SK-N-DZ (cell line): Measurements from ENCODE around the gene PSMA2. TPM values are rescaled to one million over a fixed set of nuclear protein-coding genes. Genes with fewer than 3 reads are reported as not detected.

Experiments
- DNase-seq: peaks from one replicate; pipeline ENCODE4 v3.0.0-alpha.2; 2015; ENCODE audit warnings: low spot score
- polyA plus RNA-seq, 2 experiments: library from polyadenylated mRNA; depleted of rRNA; stranded (reverse); fragments of >200 nt; gene quantifications; 2 replicates each; pipeline ENCODE4 v1.2.3, GENCODE V29; 2014

PSMA2 gene
- 303 and 304 TPM in 2 replicates for polyA plus RNA-seq (2014; cell fraction: cytosol; rRNA removed)
- 129 and 240 TPM in 2 replicates for polyA plus RNA-seq (2014; cell fraction: nucleus; rRNA removed)

DNA sequence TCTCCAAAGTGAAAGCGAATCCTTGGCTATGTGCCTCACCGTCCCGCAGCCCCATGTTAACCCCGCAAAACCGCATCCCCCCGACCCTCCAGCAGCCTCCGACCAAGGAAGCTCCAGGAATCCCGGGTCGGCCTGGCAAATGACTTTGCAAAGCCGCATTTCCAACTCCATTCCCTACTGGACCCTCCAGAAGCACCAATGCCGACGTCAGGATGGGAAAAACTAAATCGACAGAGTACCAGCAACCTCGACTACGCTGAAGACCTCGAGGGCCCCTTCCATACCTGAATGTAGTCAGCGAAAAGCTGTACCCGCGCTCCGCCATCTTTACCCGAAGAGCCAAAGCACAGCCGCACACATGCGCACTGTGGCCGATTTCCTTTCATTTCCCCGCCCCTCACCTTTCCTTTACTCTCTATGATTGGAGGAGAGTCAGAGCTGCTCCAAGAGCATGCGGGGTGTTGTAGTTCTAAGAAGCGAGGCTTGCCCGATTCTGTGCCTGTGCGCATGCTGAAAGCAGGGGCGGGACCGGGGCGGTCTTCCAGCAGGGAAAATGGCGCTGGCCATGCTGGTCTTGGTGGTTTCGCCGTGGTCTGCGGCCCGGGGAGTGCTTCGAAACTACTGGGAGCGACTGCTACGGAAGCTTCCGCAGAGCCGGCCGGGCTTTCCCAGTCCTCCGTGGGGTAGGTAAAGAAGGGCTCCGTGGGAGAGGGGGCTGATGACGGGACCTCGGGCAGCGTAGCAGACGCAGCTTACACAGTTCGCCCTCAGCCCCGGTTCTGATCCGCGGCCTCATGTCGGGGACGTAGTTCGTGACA is at the start of gene PSMA2, which contains the start of gene MRPL32:
Gene PSMA2, minus strand, starts transcription at position 341 of the 818 bp plus-strand sequence. Its CDS starts 16 bp downstream, at position 325.
Gene MRPL32, plus strand, starts transcription at position 543 of the 818 bp plus-strand sequence. Its CDS starts 11 bp downstream, at position 554.
- DNase-seq: peak; percentile 98

DNA sequence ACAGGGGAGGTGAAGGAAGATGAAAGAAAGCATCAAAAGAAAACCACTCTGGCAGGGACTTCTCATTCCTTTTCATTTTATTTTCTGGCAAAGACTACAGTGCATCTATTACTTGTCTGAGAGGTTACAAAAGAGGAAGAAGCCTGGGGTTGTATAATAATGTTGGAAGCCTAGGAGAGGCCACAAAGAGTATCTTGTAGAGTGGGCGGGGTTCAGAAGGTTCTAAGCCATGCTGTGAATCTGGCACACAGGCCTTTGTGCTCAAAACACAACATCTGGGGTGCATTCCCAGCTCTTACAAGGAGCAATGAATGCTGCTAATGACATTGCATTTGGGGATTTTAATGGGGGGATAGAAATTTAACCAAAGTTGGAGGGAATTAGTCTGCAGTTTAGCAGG is 49.6 kb upstream of the PSMA2 start:
- DNase-seq: no peak

DNA sequence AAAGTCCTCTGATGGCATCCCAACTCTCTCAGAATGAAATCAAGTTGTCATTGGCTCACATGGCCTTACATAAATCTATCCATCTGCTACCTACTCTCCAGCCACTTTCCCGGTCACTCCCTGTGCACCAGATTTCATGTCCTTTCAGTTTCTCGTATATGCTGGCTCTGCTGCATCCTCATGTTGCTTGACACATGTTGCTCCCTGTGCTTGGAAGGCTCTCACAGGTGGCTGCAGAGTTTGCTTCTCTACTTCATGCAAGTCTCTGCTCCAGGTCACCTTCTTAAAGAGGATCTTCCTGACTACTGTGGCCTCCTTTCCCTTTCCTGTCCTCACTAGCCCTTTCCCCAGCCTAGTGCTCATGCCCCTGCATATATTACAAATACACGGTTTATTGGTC is 48.5 kb upstream of the PSMA2 start:
- DNase-seq: no peak

DNA sequence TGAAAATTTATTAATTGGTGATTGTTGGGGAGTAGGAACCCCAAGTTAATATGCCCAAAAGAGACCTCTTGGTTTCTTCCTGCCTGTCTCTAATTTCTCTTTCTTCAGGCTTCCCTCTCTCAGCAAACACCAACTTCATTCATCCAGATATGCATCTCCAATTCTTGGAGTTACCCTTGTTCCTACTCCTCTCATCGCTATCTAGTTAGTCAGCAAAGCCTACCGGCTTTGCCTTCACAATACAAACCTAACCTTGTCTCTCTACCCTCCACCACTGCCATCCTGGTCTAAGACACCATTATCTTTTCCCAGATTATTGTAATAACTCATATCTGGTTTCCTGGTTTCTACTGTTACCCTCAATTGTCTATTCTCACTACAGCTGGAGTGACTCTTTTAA is 48.1 kb upstream of the PSMA2 start:
- DNase-seq: no peak

DNA sequence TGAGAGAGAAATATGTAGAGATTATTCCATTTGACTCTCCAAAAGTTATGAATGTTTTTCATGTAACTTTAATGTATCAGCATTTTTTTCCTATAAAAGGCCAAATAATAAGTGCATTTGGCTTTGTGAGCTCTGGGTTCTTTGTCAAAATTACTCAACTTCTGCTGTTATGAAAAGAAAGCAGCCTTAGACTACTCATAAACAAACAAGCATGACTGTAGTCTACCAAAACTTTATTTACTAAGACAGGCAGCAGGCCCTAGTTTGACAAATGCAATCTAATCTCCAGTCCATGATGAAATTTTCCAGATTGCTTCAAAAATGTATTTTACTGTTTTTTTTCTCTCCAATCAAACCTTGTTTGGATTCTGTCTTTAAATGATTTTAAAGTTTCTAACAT is 46.5 kb upstream of the PSMA2 start:
- peak; percentile 27 for DNase-seq

DNA sequence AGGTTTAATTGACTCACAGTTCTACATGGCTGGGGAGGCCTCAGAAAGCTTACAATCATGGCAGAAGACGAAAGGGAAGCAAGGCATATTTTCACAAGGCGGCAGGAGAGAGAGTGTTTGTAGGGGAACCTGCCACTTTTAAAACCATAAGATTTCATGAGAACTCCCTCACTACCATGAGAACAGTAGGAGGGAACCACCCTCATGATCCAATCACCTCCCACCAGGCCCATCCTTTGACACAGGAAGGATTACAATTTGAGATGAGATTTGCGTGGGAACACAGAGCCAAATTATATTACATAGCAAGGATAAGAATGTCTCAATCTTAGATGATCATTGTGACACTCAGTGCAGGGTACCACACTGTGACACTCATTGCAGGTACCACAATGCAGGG is 44.4 kb upstream of the PSMA2 start:
- DNase-seq: no peak

DNA sequence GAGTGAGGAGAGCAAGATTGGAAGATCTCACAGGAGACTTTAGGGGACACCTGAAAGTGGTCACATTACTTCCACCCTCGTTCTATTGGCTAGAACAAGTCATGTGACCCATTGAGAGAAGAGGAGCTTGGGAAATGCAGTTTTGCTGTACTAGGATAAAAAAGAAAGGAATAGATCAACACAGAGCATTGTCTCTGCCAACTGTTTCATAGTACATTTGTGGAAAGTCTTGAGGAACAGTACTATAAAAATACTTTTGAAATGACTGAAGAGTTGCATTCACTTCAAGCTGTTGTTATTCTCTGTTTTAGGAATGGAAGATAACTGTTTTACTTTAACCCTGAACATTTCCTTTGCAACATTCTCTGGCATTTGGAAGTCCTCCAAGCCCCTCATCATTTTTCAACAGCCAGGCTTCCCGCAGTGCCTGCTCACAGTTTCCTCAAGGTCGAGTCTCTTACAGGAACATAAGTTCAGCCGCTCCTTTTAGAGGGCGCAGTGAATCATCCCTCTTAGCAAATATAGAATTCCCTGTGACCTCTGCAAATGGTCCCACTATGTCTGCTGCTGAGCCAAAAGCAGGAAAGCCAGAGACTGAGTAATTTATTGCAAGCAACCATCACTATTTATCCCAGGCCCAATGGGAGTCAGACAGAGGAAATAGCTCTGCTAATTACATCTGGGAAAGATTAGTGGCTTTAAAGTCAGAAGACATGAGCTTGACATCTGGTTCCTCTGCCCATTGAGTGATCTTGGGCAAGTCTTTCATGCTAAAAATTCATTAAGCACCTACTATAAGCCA is 40.9 kb upstream of the PSMA2 start:
- DNase-seq: peak; percentile 47

DNA sequence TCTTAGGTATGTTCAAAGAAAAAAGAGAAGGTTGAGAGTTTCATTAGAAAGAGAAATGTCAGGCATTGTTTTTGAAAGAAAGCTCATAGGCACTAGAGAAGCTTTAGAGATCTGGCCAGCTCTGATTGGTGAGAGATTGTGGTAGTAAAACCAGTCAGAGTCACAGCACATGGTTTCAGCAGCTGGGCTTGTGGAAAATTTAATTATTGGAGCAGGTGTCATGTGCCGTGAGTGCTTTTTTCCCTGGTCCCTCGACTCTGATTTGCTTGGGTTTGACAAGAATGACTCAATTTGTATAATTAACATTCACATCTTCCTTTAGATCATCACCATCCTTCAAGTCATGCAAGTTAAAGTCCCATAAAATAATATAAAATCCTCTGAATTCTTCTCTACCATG is 35.4 kb upstream of the PSMA2 start:
- peak; percentile 87 for DNase-seq

DNA sequence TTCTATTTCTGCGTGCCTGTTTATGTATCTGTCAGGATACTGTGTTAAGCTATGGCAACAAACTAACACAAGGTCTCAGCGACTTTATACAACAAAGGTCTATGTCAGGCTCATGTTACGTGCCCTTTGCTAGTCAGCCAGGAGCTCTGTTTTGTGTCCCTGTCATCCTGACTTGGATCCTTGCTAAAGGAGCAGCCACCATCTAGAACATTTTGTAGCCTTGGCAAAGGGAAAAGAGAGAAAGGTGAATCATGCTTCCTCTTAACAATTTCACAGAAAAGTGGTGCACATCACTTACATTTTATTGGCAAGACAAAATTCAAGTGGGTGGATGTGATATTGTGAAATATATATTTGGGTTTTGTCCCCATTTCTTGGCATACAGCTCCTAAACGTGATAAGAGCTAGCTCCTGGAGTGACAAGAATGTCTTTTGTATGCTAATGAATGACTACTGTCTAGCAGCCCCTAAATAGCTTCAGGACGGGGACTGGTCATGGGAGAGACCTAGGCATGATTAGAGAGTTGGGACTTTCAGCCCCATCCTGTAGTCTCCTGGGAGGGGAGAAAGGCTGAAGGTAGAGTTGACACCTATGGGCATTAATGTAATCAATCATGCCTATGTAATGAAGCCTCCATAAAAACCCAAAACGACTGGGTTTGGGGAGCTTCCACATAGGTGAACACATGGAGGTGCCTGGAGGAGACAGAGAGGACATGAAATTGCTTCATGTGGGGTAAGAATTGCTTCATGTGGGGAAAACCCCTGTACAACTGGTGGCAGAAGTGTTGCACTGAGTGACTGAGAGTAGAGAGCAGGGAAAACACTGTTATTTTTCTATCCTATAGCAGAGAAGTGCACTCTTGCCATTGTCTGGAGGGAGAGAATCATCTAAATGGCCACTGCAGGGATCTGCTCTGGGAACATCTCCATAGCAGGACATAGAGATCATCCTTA is 33.2 kb upstream of the PSMA2 start:
- peak; percentile 71 for DNase-seq

DNA sequence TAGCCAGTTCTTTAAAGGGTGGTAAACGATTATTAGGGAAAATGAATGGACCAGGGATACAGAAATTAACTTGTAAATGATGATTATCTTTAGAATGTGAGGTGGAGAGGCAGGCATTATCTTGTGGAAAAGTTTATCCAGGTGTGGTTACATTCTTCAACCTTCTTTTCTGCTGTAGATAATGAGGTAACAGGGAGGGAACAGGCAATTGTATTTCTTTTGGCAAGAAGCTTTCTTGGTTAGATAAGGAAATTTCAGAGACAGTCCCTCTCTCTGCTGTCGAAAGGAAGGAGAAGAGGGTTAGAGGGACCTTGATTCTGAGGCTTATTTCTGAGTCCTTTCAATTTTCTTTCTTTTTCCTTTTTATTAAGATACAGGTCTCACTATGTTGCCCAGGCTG is 32.3 kb upstream of the PSMA2 start:
- no peak for DNase-seq

DNA sequence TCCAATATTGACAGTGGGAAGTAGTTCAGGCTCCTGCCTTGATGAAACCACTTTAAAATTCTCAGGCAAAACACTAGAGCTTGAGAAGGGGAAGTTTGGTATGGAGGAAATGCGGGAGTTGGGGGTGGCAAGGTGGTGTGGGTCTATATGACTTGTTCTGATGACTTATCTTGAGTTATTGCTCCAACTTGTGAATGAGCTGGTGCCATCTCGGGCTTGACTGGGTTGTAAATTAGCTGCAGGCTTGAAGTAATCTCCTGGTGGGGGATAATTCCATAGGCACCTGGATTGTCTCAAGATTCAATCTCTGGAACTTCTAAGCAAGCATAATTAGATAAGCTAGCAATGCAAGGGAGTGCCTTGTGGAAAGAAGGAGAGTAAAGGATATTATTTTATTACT is 29.2 kb upstream of the PSMA2 start:
- peak; percentile 97 for DNase-seq

DNA sequence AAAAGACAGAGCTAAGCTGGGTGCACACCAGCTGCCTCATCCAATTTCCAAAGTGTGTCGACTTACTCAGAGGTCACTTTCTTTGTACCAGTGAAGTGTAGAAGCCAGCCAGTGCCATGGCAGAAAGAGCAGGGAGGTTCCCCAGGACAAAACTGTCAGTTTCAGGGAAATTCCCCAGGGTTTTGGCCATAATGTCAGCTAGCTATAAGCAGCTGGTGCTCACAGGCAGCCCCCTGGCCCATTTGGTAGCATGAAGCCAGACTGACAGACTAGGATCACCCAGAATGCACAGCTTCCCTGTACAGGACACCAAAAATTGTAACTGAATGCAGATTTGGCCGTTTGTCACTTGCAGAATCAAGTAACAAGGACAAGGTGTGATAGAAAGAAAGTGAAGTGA is 28.8 kb upstream of the PSMA2 start:
- DNase-seq: peak; percentile 86

DNA sequence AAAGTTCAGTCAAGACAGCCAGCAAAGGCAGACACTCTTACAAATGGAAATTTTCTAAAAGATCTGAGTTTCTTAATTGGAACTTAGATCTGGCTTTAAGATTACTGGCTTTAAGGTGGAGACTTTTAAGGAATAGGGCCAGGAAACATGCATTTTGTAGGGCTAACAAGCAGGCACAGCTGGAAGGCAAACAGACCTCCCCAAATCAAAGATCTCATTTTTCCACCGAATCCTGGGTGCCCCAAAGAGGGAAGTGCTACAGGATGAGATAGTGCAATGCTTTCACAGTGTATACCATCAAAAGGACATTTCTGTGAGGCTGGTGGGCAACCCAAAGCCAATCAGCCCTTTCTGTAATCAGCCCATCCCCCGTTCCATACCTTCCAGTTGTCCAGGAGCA is 27.6 kb upstream of the PSMA2 start:
- DNase-seq: no peak

DNA sequence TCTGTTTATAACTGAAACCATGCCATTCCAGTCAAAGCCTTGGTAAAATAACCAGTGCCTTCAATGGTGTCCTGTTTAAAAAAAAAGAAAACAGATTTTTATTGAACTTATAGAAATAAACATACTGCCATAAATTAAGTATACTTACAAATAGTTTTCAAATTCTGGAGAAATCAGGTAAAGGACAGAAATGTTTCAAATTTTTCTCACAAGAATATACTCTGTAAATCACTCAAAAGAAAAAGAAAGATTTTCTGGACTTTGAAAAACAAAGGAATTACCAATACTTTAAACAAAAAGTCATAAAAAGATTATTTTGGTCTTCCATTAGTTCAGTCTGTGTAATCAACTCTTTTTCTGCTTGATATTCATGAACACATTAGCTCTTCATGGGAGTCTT is 24.1 kb upstream of the PSMA2 start:
- DNase-seq: no peak

DNA sequence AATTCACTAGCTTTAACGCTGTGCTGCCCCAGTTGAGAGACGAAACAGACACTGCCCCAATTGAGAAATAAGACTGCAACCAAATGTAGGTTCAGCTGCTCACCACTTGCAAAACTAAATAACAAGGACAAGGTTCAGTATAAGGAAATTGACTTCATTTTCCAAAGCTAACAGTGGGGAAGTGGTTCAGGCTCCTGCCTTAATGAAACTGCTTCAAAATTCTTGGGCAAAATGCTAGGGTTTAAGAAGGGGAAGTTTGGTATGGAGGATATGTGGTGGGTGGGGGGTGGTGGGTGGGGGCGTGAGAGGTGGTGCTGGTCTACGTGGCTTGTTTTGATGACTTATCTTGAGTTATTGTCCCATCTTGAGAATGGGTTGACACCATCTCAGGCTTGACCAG is 22.0 kb upstream of the PSMA2 start:
- DNase-seq: no peak

DNA sequence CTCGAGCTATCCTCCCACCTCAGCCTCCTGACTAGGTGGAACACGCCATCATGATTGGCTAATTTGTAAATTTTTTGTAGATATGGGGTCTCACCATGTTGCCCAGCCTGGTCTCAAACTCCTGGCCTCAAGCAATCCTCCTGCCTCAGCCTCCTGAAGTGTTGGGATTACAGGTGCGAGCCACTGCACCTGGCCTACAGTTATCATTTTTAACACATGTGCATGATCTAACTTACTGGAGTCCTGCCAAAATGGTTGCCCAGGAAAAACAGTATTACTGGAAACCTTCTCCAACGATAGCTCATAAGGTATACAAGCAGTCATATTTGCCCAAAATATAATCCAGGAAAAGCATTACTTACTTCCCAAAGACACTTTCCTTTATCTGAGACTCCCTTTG is 20.4 kb upstream of the PSMA2 start:
- DNase-seq: no peak

DNA sequence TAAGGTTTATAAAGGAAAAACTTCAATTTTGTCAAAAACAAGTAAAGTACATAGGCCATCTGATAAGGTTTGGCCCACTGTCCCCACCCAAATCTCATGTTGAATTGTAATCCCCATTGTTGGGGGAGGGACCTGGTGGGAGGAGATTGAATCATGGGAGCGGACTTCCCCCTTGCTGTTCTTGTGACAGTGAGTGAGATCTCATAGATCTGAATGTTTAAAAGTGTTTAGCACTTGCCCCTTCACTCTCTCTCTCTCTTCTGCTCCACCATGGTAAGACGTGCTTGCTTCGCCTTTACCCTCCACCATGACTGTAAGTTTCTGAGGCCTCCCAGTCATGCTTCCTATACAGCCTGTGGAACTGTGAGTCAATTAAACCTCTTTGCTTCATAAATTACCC is 18.4 kb upstream of the PSMA2 start:
- no peak for DNase-seq

DNA sequence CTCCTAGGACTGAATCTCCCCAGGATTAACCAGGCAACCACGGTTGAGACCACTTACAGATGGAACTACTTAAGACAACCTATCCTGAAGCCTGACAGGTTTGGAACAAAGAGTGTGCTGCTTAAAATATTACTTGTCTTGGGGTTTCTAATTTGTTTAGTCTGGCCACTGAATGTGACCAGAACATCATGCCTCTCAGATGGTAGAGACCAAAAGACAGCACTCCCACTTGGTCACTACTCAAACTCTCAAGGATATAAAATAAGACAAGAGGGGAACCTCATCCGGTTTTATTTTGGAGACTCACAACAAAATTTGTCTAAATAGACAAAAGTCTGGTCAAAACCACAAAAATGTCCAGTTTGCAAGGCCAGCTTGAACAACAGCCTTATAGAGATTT is 15.5 kb upstream of the PSMA2 start:
- no peak for DNase-seq

DNA sequence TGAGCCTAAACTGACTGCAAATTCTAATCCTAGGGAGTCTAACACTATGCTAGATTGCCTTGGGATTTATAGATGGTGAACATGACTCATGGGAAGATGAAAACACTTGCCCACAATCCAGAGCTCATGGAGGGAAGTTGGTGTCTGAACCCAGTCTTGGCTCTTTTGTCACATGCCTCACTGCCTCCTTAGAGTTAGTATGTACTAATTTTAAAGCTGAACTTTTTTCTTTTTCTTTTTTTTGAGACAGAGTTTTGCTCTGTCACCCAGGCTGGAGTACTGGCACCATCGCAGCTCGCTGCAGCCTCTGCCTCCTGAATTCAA is 14.6 kb upstream of the PSMA2 start:
- no peak for DNase-seq

DNA sequence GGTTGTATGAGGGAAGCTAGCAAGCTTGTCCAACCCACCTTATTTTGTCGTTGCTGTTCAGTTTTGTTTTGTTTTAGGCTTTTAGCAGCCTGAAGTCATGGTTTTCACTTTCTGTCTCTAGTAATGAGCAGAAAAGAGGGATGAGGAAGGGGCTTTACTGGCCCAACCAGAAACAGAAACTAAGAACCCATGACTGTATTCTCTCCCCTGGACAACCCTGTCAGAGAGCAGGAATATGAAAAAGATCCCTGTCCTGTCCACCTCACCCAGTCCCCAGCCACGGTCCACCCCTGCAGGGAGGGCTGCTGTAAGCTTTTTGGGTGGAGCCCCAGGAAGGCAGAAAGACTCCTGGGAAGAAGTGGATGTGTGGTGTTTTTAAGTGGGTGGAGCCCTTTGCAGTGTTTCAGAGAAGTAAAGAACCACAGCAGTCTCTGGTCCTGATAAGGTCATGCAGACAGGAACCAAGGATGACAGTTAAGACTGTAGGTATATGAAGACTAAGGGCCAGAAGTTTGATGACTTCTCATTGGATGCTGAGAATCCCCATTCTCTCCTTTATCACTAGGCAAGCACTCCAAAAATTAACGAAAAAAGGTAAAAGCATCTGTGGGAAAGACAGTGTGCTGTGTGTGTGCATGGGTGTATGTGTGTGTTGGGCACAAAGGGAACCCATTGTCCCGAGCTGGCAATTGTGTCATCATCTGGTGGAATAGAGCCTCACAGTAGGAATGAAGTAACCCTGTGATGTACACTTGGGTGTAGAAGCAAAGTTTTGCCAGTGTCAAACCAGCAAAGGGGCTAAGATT is 14.1 kb upstream of the PSMA2 start:
- DNase-seq: no peak
